ENCODE measurements around the gene PPP3CA.

- no peak for TF ChIP-seq CTCF (conservative IDR thresholded peaks at IDR 0.05)
- no peak for TF ChIP-seq EZH2 (IDR thresholded peaks at IDR 0.05; ENCODE audit: low read depth)
These were observed 1.9 kb upstream of the PPP3CA start for GRCh38 chr4:101348995-101349800.
